ENCODE data around the gene ATP2A3. TPM values are rescaled to one million over a fixed set of nuclear protein-coding genes. Genes with fewer than 3 reads are reported as not detected.
A peak's percentile ranks its signal among the peaks of the same experiment; 100 is the strongest.

ATP2A3 gene
- total and polyA plus RNA-seq, 9 donors: 1.6 to 9.9 (median 4.2) TPM

DNA sequence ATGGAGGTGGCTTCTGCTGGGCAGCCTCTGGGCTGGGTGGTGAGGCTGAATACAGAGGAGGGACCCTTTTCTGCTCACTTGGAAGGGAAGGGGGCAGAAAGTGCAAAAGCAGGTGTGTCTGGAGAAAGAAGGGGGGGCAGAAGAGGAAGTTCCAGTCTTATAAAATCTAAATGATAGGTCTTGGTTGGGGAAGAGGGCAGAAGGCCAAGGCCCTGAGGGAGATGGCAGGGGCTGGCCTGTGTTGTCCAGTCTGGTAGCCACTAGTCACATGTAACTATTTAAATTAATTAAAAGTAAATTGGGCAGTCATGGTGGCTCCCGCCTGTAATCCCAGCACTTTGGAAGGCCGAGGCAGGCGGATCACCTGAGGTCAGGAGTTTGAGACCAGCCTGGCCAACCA lies 68.9 kb downstream of the ATP2A3 start:
- H3K27me3 ChIP-seq: no peaks in the 10 kb centered on the region
- no peaks in the 10 kb centered on the region for H3K9me3 ChIP-seq
- DNase-seq: no peak
- H3K4me3 ChIP-seq: no peak overlapping the region
- H3K27ac ChIP-seq: peak overlapping the region in 1 of 2 donors; percentile 26
- 95 to 97% (median 96%) methylated on average over 3 of the region's 3 CpGs for WGBS, 3 donors
- intact Hi-C loops (cut with DNase I): no loop called here
- TF ChIP-seq EP300 (IDR thresholded peaks at IDR 0.05): no peak
- TF ChIP-seq POLR2A (IDR thresholded peaks at IDR 0.05): no peak
- no peaks in the 10 kb centered on the region for H3K36me3 ChIP-seq
- H3K4me1 ChIP-seq (ENCODE audit: insufficient read depth): peaks cover 23% of the 10 kb centered on the region

DNA sequence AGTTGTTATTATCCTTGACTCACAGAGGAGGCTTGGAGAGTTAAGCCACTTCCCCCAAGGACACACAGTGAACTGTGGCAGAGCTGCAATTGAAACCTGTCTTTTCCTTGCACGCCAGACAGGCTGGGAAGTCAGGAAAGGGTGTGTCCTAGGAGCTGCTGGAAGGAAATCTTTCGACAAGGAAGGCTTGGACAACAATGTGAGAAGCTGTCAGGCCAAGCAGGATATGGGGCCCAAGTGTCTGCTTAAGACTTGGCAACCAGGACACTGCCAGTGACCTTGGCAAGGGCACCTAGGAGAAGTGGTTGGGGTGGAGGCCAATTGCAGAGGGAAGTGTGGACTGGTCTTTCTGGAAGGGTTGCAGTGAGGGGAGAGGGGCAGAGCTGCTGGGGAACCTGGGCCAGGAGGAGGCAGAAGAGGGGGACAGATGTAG lies 69.3 kb downstream of the ATP2A3 start:
- no peaks in the 10 kb centered on the region for H3K27me3 ChIP-seq
- DNase-seq: no peak
- H3K36me3 ChIP-seq: no peaks in the 10 kb centered on the region
- peak overlapping the region in 1 of 2 donors; percentile 66 for H3K27ac ChIP-seq
- no peak for TF ChIP-seq EP300 (IDR thresholded peaks at IDR 0.05)
- TF ChIP-seq, protein P1, sequence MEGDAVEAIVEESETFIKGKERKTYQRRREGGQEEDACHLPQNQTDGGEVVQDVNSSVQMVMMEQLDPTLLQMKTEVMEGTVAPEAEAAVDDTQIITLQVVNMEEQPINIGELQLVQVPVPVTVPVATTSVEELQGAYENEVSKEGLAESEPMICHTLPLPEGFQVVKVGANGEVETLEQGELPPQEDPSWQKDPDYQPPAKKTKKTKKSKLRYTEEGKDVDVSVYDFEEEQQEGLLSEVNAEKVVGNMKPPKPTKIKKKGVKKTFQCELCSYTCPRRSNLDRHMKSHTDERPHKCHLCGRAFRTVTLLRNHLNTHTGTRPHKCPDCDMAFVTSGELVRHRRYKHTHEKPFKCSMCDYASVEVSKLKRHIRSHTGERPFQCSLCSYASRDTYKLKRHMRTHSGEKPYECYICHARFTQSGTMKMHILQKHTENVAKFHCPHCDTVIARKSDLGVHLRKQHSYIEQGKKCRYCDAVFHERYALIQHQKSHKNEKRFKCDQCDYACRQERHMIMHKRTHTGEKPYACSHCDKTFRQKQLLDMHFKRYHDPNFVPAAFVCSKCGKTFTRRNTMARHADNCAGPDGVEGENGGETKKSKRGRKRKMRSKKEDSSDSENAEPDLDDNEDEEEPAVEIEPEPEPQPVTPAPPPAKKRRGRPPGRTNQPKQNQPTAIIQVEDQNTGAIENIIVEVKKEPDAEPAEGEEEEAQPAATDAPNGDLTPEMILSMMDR (IDR thresholded peaks at IDR 0.05): no peak
- TF ChIP-seq POLR2A (IDR thresholded peaks at IDR 0.05): no peak
- H3K4me1 ChIP-seq (ENCODE audit: insufficient read depth): peaks cover 23% of the 10 kb centered on the region
- intact Hi-C loops (cut with DNase I): no loop called here
- WGBS, 3 donors: 9 to 23% (median 20%) methylated on average over 2 of the region's 2 CpGs
- no peaks in the 10 kb centered on the region for H3K9me3 ChIP-seq
- H3K4me3 ChIP-seq: no peak overlapping the region

DNA sequence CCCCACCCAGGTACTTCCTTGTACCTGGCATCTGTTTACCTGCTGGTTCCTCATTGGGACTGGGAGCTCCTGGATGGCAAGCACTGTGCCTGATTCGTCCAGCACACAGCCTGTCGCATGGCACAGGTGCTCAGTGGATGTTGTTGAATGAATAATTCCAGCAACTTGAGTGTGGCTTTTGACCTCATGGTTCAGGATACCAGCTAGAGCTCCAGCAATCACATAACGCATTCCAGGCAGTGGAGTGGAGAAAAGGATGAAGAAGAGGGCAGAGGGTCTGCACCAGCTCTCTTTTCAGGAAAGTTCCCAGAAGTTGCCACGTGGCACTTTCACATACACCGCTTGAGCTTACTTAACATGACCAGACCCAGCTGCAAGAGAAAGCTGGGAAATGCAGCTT lies 70.0 kb downstream of the ATP2A3 start:
- intact Hi-C loops (cut with DNase I): no loop called here
- TF ChIP-seq EP300 (IDR thresholded peaks at IDR 0.05) (no peak), POLR2A (IDR thresholded peaks at IDR 0.05) (no peak)
- TF ChIP-seq, protein P1 (IDR thresholded peaks at IDR 0.05): no peak
- Histone ChIP-seq H3K27me3 (no peaks in the 10 kb centered on the region), H3K4me3 (no peak overlapping the region), H3K36me3 (no peaks in the 10 kb centered on the region), H3K4me1 (ENCODE audit: insufficient read depth) (peaks cover 23% of the 10 kb centered on the region), H3K27ac (peak overlapping the region in 1 of 2 donors; percentile 66), H3K9me3 (no peaks in the 10 kb centered on the region)
- 79 to 88% (median 87%) methylated on average over 5 of the region's 5 CpGs for WGBS, 3 donors
- no peak for DNase-seq

DNA sequence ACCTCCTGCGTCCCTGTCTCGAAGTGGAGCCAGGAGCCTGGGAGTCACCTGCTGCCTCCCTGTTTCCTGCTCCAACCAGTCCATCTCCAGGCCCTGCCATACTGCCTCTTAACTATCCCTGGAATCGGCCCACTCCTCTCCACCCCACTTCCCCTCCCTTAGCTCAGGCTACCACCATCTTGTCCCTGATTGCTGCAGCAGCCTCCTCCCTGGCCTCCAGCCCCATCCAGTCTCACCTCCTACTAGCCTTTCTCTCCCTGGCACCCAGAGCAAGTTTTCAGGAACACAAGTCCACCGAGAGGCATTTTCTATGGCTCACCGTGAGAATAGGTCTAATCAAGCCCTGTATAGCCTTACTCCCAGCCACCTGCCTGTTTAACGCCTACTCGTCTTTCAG lies 70.5 kb downstream of the ATP2A3 start:
- H3K36me3 ChIP-seq: no peaks in the 10 kb centered on the region
- H3K4me3 ChIP-seq: peak overlapping the region; percentile 81
- peaks cover 23% of the 10 kb centered on the region for H3K4me1 ChIP-seq (ENCODE audit: insufficient read depth)
- TF ChIP-seq EP300 (IDR thresholded peaks at IDR 0.05): no peak
- TF ChIP-seq, protein P1 (IDR thresholded peaks at IDR 0.05): no peak
- TF ChIP-seq POLR2A (IDR thresholded peaks at IDR 0.05): no peak
- H3K27ac ChIP-seq: peak overlapping the region; percentile 66 to 71
- intact Hi-C loops (cut with DNase I): no loop called here
- WGBS, 3 donors: 66 to 74% (median 69%) methylated on average over 7 of the region's 7 CpGs
- no peak for DNase-seq
- no peaks in the 10 kb centered on the region for H3K9me3 ChIP-seq
- no peaks in the 10 kb centered on the region for H3K27me3 ChIP-seq

DNA sequence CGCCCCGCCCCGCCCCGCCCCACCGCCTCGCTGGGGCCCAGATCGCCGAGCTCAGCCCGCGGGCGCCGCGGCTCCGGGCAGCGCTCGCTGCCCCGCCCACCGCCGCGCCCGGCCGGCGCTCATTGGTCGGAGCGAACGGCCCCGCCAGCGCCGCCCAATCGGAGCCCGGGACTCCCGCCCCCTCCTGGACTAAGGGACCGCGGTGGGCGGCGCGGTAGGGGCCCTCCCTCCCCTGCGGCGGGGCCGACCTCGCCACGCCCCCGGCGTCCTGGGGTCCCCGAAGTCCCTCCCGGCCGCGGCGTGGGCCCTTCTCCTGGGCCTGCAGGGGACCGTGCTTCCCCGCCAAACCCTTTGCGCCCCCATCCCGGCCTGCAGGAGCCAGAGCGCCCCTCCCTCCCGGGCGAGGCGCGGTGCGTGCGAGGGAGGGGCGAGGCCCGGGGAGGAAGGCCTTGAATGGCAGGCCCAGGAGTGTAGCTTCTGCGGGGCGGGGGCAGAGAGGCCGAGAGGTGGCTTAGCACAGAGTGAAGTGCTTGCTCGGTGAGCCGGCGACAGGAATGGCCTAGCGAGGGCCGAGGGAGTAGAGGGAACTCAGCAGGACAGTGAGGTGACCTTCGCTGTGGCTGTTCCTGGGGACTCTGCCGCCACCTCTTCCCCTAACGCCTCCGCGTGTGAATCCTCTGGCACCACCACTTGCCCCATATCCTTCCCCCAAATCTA lies 71.1 kb downstream of the ATP2A3 start, which contains the start of gene CAMKK1:
Gene CAMKK1, minus strand, starts transcription at position 51 of the 717 bp plus-strand sequence. CDS start 7,366 bp downstream, outside the sequence.
- peak within 1 kb of the TSS; percentile 66 to 71 for H3K27ac ChIP-seq
- WGBS, 3 donors: 5 to 9% (median 8%) methylated on average over 33 to 75 of the region's 75 CpGs
- DNase-seq: peak; percentile 82 to 89 (median 88)
- no peaks in the 10 kb centered on the region for H3K27me3 ChIP-seq
- peak within 1 kb of the TSS; percentile 81 for H3K4me3 ChIP-seq
- H3K36me3 ChIP-seq: no peaks in the 10 kb centered on the region
- no peaks in the 10 kb centered on the region for H3K9me3 ChIP-seq
- intact Hi-C loops (cut with DNase I): no loop called here
- H3K4me1 ChIP-seq (ENCODE audit: insufficient read depth): peaks cover 25% of the 10 kb centered on the region
- TF ChIP-seq POLR2A (IDR thresholded peaks at IDR 0.05): no peak
- TF ChIP-seq, protein P1 (IDR thresholded peaks at IDR 0.05): peak in 1 of 3 donors; percentile 38
